Measurements from ENCODE around the gene GLT1D1. TPM values are rescaled to one million over a fixed set of nuclear protein-coding genes. Genes with fewer than 3 reads are reported as not detected.
A peak's percentile ranks its signal among the peaks of the same experiment; 100 is the strongest.

The GLT1D1 gene
- total RNA-seq, 4 donors from 2014 or later, result 0.60 TPM; not detected in 3

GRCh38 chr12:128817111-128818015 lies 35.9 kb upstream of the GLT1D1 start:
- 43 to 44% methylated on average over 8 of the region's 8 CpGs for WGBS, 2 donors
- H3K36me3 ChIP-seq, result no peaks in the 10 kb centered on the region
- TF ChIP-seq CTCF (IDR thresholded peaks at IDR 0.05) (no peak), POLR2A (IDR thresholded peaks at IDR 0.05) (no peak), EP300 (IDR thresholded peaks at IDR 0.05) (no peak)
- no peaks in the 10 kb centered on the region for H3K27me3 ChIP-seq
- no peak overlapping the region for H3K4me3 ChIP-seq
- DNase-seq (ENCODE audit: low spot score in 2 of 2), result no peak
- peak overlapping the region in 3 of 4 donors; percentile 31 to 67 (median 65) for H3K27ac ChIP-seq
- H3K9me3 ChIP-seq, result no peaks in the 10 kb centered on the region
- H3K4me1 ChIP-seq, result peaks cover 0 to 76% (median 28%) of the 10 kb centered on the region in 4 donors

GRCh38 chr12:128818065-128819022 lies 34.9 kb upstream of the GLT1D1 start:
- H3K4me1 ChIP-seq, result peaks cover 0 to 81% (median 34%) of the 10 kb centered on the region in 4 donors

GRCh38 chr12:128819293-128820144 lies 33.8 kb upstream of the GLT1D1 start:
- H3K4me1 ChIP-seq, result peaks cover 0 to 76% (median 34%) of the 10 kb centered on the region in 4 donors
- no peak for TF ChIP-seq EP300 (IDR thresholded peaks at IDR 0.05)
- no peak for TF ChIP-seq POLR2A (IDR thresholded peaks at IDR 0.05)
- TF ChIP-seq CTCF (IDR thresholded peaks at IDR 0.05), result no peak
- H3K27ac ChIP-seq, result no peak overlapping the region
- H3K27me3 ChIP-seq, result no peaks in the 10 kb centered on the region
- H3K9me3 ChIP-seq, result no peaks in the 10 kb centered on the region
- no peak for DNase-seq (ENCODE audit: low spot score in 2 of 2)
- no peaks in the 10 kb centered on the region for H3K36me3 ChIP-seq
- H3K4me3 ChIP-seq, result no peak overlapping the region
- 85 to 89% methylated on average over 16 of the region's 16 CpGs for WGBS, 2 donors

More at GRCh38 chr12:128818065-128819022, 34.9 kb upstream of the GLT1D1 start:
- 45 to 47% methylated on average over 13 of the region's 13 CpGs for WGBS, 2 donors
- Histone ChIP-seq H3K9me3 (no peaks in the 10 kb centered on the region), H3K4me3 (no peak overlapping the region), H3K27ac (peak overlapping the region in 3 of 4 donors; percentile 31 to 67 (median 65)), H3K36me3 (no peaks in the 10 kb centered on the region), H3K27me3 (no peaks in the 10 kb centered on the region)
- no peak for DNase-seq (ENCODE audit: low spot score in 2 of 2)
- TF ChIP-seq CTCF (IDR thresholded peaks at IDR 0.05) (no peak), EP300 (IDR thresholded peaks at IDR 0.05) (no peak)

- TF ChIP-seq CTCF (IDR thresholded peaks at IDR 0.05), result no peak
- TF ChIP-seq EP300 (IDR thresholded peaks at IDR 0.05), result no peak
- no peak for TF ChIP-seq POLR2A (IDR thresholded peaks at IDR 0.05)
- no peak overlapping the region for H3K4me3 ChIP-seq
- WGBS, 2 donors, result 92 to 94% methylated on average over 6 of the region's 6 CpGs
- peaks cover 0 to 80% (median 34%) of the 10 kb centered on the region in 4 donors for H3K4me1 ChIP-seq
- no peaks in the 10 kb centered on the region for H3K27me3 ChIP-seq
- no peaks in the 10 kb centered on the region for H3K9me3 ChIP-seq
- no peak overlapping the region for H3K27ac ChIP-seq
- H3K36me3 ChIP-seq, result no peaks in the 10 kb centered on the region
- no peak for DNase-seq (ENCODE audit: low spot score in 2 of 2)
Measured at GRCh38 chr12:128820253-128820652, 33.0 kb upstream of the GLT1D1 start.
